K562 (cell line): Measurements from ENCODE around the gene NTSR1. TPM values are rescaled to one million over a fixed set of nuclear protein-coding genes. Genes with fewer than 3 reads are reported as not detected.

Source experiments
- CBFA2T3 ChIP-seq: fragments of 450-650 bp; IDR thresholded peaks from 2 replicates; pipeline ENCODE4 v1.6.1; 2017
- CBX2 ChIP-seq: fragments of 200-600 bp; sonication (generic); IDR thresholded peaks from one replicate; pipeline ENCODE4 v1.6.1; 2012; ENCODE audit warnings: mild to moderate bottlenecking, low read length, inconsistent platforms; ENCODE audit not compliant: insufficient read depth, poor library complexity, severe bottlenecking
- CHD1 ChIP-seq: fragments of 200-600 bp; sonication (generic); IDR thresholded peaks from one replicate; pipeline ENCODE4 v1.6.1; 2012; ENCODE audit warnings: mild to moderate bottlenecking, moderate library complexity, low read length, inconsistent platforms
- CREB1 ChIP-seq, 2 experiments: sonication (generic) in 1 of 2; formaldehyde crosslinking in 1 of 2; IDR thresholded peaks; 2 replicates each; pipeline versions ENCODE4 v1.6.1 to v1.8.0; 2012 to 2022; ENCODE audit warnings: inconsistent platforms in 1 of 2, mild to moderate bottlenecking in 1 of 2, missing genetic modification reagents in 1 of 2, moderate library complexity in 1 of 2
- HNRNPUL1 ChIP-seq: fragments of 200-400 bp; formaldehyde crosslinking; IDR thresholded peaks from 2 replicates; pipeline ENCODE4 v1.6.1; 2017; ENCODE audit warnings: low read length
- MED1 ChIP-seq: sonication (generic); formaldehyde crosslinking; IDR thresholded peaks from 2 replicates; pipeline ENCODE4 v1.8.1; 2023; ENCODE audit warnings: missing genetic modification reagents, borderline replicate concordance
- NCOA2 ChIP-seq, 2 experiments: fragments of 450-650 bp; IDR thresholded peaks; 2 replicates each; pipeline ENCODE4 v1.6.1; 2018; ENCODE audit warnings: mild to moderate bottlenecking in 2 of 2, moderate library complexity in 1 of 2; ENCODE audit not compliant: partially characterized antibody in 2 of 2
- NFYB ChIP-seq: IDR thresholded peaks from 2 replicates; pipeline ENCODE4 v1.6.1; 2011; ENCODE audit warnings: mild to moderate bottlenecking, moderate library complexity; ENCODE audit not compliant: insufficient read length; ENCODE audit errors: extremely low read depth
- PHTF2 ChIP-seq: fragments of 250-450 bp; sonication (Bioruptor Pico); IDR thresholded peaks from 2 replicates; pipeline ENCODE4 v1.5.0; 2021; ENCODE audit warnings: mild to moderate bottlenecking
- RNF2 ChIP-seq: sonication (generic); IDR thresholded peaks from 2 replicates; pipeline ENCODE4 v1.6.1; 2016
- SP2 ChIP-seq: IDR thresholded peaks from 2 replicates; pipeline ENCODE4 v1.6.1; 2011; ENCODE audit warnings: mild to moderate bottlenecking, low read depth, low read length, moderate library complexity; ENCODE audit not compliant: poor library complexity, severe bottlenecking; ENCODE audit errors: extremely low read depth
- WHSC1 ChIP-seq: IDR thresholded peaks from one replicate; pipeline ENCODE4 v1.6.1; 2012; ENCODE audit warnings: low read length, control low read depth, inconsistent platforms
- XRCC3 ChIP-seq: fragments of 450-650 bp; IDR thresholded peaks from 2 replicates; pipeline ENCODE4 v1.6.1; 2017; ENCODE audit warnings: mild to moderate bottlenecking, moderate library complexity
- ZBTB49 ChIP-seq: sonication (generic); formaldehyde crosslinking; IDR thresholded peaks from 2 replicates; pipeline ENCODE4 v1.8.0; 2022; ENCODE audit warnings: missing genetic modification reagents, mild to moderate bottlenecking, borderline replicate concordance
- ZNF124 ChIP-seq: sonication (generic); formaldehyde crosslinking; IDR thresholded peaks from 2 replicates; pipeline ENCODE4 v1.8.1; 2022; ENCODE audit warnings: missing genetic modification reagents
- ZNF407 ChIP-seq: fragments of 450-650 bp; IDR thresholded peaks from 2 replicates; pipeline ENCODE4 v1.6.1; 2016; ENCODE audit warnings: low read depth
- ZNF561 ChIP-seq: fragments of 450-650 bp; formaldehyde crosslinking; conservative IDR thresholded peaks from 2 replicates; pipeline ENCODE4 v1.4.0; 2020; ENCODE audit warnings: mild to moderate bottlenecking, moderate library complexity
- ZNF780A ChIP-seq: fragments of 250-450 bp; sonication (Bioruptor Pico); IDR thresholded peaks from 2 replicates; pipeline ENCODE4 v1.5.0; 2021; ENCODE audit warnings: mild to moderate bottlenecking
- polyA plus RNA-seq, 8 experiments: library from polyadenylated mRNA; depleted of rRNA in 4 of 8; stranded (reverse) in 5 of 8; unstranded in 3 of 8; fragments of >200 nt; fragmentation: Nextera tagmentation in 2 of 8; fragmentation: Illumina TruSeq in 1 of 8; extraction: Ambion mirVana in 2 of 8; extraction: Trizol in 1 of 8; gene quantifications; 2 replicates each; pipeline versions ENCODE4 v1.2.1 to v1.2.3, GENCODE V29; 2011 to 2014; ENCODE audit warnings: inconsistent platforms in 1 of 8, missing spikeins in 1 of 8
- total RNA-seq, 7 experiments: library from RNA; depleted of rRNA in 6 of 7; stranded (reverse); fragments of >200 nt in 6 of 7; fragmentation: Illumina TruSeq in 2 of 7; extraction: Trizol in 2 of 7; gene quantifications; 2 replicates each; pipeline versions ENCODE4 v1.2.1 to v1.2.3, GENCODE V29; 2011 to 2021; ENCODE audit warnings: low replicate concordance in 1 of 7

Gene NTSR1
- total and polyA plus RNA-seq, 9 of the 15 experiments (the other 6 are each of a cell fraction or from before 2014, with no cell fraction given): 0.04 to 0.40 (median 0.13) TPM; not detected in 3

GRCh38 chr20:62795023-62795761, 86.6 kb downstream of the NTSR1 start (continued):
- TF ChIP-seq ZNF561 (no peak), NFYB (no peak), ZBTB49 (CRISPR knock-in tag) (no peak), NCOA2 (IDR thresholded peaks at IDR 0.05; ENCODE audit: partially characterized antibody in 2 of 2) (no peak), CHD1 (no peak), WHSC1 (no peak), PHTF2 (CRISPR knock-in tag) (no peak), RNF2 (peak; percentile 50; the same call in 1 of the 2 replicates), CBX2 (no peak), CBFA2T3 (peak; percentile 14; the same call in 1 of the 2 replicates), ZNF407 (no peak), XRCC3 (no peak), MED1 (CRISPR knock-in tag) (no peak), SP2 (no peak), HNRNPUL1 (no peak), ZNF124 (CRISPR knock-in tag) (no peak), ZNF780A (CRISPR knock-in tag) (no peak), CREB1 (IDR thresholded peaks at IDR 0.05) (no peak), CREB1 (CRISPR knock-in tag; IDR thresholded peaks at IDR 0.05) (peak; percentile 34; the same call in 1 of the 2 replicates)
